ENCODE measurements around the gene C2orf92. TPM values are rescaled to one million over a fixed set of nuclear protein-coding genes. Genes with fewer than 3 reads are reported as not detected.

C2orf92 gene
- total and polyA plus RNA-seq, 4 experiments from 2014 or later: 13.0 to 13.3 TPM; not detected in 2

DNA sequence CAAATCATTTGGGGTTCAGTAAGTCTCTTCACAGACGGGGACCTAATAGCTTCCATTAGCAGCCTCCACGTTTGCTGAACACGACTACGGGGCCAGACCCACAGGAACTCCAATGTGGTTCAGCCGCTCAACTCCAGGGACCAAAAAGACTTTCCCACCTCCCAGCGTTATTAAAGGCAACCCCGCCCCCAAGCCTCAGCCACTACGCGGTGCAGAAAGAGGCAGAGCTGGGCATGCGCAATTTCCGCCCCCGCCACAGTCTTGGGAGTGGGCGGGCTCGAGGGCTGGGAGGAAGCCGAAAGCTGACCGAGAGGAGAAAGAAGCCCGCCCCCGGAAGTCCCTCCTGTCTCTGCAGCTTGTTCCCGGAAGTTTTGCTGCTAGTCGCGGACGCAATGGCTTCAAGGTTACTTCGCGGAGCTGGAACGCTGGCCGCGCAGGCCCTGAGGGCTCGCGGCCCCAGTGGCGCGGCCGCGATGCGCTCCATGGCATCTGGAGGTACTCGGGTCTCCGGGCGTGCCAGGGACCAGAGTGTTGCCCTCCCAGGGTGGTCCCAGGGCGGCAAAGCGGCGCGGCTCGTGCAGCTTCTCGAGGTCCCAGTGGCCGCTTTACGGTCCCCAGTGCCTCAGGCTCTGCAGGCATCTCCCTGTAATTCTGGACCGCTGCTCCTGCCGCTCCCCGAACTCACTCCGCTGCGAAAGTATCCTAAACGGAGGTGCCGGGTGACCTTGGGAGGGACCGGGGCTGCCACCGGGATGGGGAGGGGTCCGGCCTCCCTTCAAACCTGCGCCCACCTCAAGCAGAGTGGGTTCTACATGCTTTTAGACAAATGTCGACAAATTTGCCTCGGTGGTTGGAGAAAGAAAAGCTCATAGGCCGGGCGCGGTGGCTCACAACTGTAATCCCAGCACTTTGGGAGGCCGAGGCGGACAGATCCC is 23.6 kb upstream of the C2orf92 start, which contains the start of gene COX5B:
Gene COX5B (plus strand): TSS at position 368 of the 935 bp plus-strand sequence. CDS start 25 bp downstream, at position 393.
- intact Hi-C loops (cut with micrococcal nuclease): loop anchor here (1.0 to 10.0 kb wide), 2 partner anchors 18 to 1689 kb away; partner anchors contain the start of genes ACTR1B, EIF5B and TXNDC9

DNA sequence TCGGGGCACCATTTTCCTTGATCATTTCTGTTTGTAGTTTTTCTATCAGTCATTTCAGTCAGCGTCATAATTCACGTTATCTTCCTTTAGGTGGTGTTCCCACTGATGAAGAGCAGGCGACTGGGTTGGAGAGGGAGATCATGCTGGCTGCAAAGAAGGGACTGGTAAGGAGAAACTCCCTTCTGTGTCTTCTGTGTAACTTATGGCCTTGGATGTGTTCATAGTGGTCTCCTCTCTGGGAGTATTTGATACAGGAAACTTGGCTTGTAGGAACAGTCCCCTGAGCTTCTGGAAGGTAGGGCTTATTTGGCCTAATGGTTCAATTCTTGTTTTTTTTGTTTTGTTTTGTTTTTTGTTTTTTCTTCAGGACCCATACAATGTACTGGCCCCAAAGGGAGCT is 22.5 kb upstream of the C2orf92 start:
- peak overlapping the region; percentile 91 to 98 (median 96) for H3K4me3 Mint-ChIP-seq
- CTCF ChIA-PET (ENCODE audit: partially characterized antibody): interaction anchor here (1.1 to 4.2 kb wide), 8 partner anchors 8 to 101 kb away, joined by 3 to 27 read pairs (median 4); partner anchors contain the start of gene ACTR1B
- POLR2A ChIA-PET (ENCODE audit: partially characterized antibody): interaction anchor here (1.6 to 12.8 kb wide), 6 partner anchors 10 to 71 kb away, joined by 16 to 323 read pairs (median 24); partner anchors contain the start of genes ACTR1B, ANKRD36B and ZAP70
- H3K27ac Mint-ChIP-seq: peak overlapping the region; percentile 81 to 99 (median 98)
- Histone ChIP-seq H3K4me1 (ENCODE audit: insufficient read depth, low read length) (peaks cover 20% of the 10 kb centered on the region), H3K9me3 (ENCODE audit: control insufficient read depth in 1 of 2, low read length in 2 of 2) (no peaks in the 10 kb centered on the region), H3K36me3 (ENCODE audit: insufficient read depth, low read length) (peaks cover 20% of the 10 kb centered on the region), H3K27ac (ENCODE audit: low read depth, low read length) (peak overlapping the region; percentile 88), H3K27me3 (ENCODE audit: insufficient read depth, low read length) (no peaks in the 10 kb centered on the region), H3K4me3 (ENCODE audit: low read length in 2 of 2) (peak overlapping the region; percentile 84 to 87)
- H3K4me1 Mint-ChIP-seq: peaks cover 18 to 35% (median 28%) of the 10 kb centered on the region in 4 donors
- intact Hi-C loops (cut with micrococcal nuclease): loop anchor here (1.0 to 10.0 kb wide), 2 partner anchors 17 to 1688 kb away; partner anchors contain the start of genes ACTR1B, EIF5B and TXNDC9
- H3K36me3 Mint-ChIP-seq: peaks cover 28 to 41% of the 10 kb centered on the region in 2 donors
- H3K27me3 Mint-ChIP-seq: no peaks in the 10 kb centered on the region
- peaks cover 0 to 1% (median 0%) of the 10 kb centered on the region in 8 donors for H3K9me3 Mint-ChIP-seq
- DNase-seq: no peak

More for the DNA sequence above, 23.6 kb upstream of the C2orf92 start, which contains the start of gene COX5B:
- peak within 1 kb of the TSS; percentile 88 for H3K27ac ChIP-seq (ENCODE audit: low read depth, low read length)
- Mint-ChIP-seq H3K27ac (peak within 1 kb of the TSS; percentile 92 to 99 (median 98)), H3K36me3 (peaks cover 28 to 37% of the 10 kb centered on the region in 2 donors), H3K27me3 (no peaks in the 10 kb centered on the region), H3K4me1 (peaks cover 18 to 33% (median 27%) of the 10 kb centered on the region in 4 donors), H3K4me3 (peak within 1 kb of the TSS; percentile 91 to 98 (median 96)), H3K9me3 (peaks cover 0 to 1% (median 0%) of the 10 kb centered on the region in 8 donors)
- H3K9me3 ChIP-seq (ENCODE audit: control insufficient read depth in 1 of 2, low read length in 2 of 2): no peaks in the 10 kb centered on the region
- H3K4me3 ChIP-seq (ENCODE audit: low read length in 2 of 2): peak within 1 kb of the TSS; percentile 84 to 87
- no peaks in the 10 kb centered on the region for H3K27me3 ChIP-seq (ENCODE audit: insufficient read depth, low read length)
- ChIA-PET POLR2A (ENCODE audit: partially characterized antibody) (interaction anchor here (0.9 to 12.8 kb wide), 14 partner anchors 11 to 1509 kb away, joined by 3 to 323 read pairs (median 4); partner anchors contain the start of genes ACTR1B, ANKRD36B, CNNM4 and LIPT1), CTCF (ENCODE audit: partially characterized antibody) (interaction anchor here (0.5 to 4.2 kb wide), 15 partner anchors 9 to 103 kb away, joined by 3 to 27 read pairs (median 4); partner anchors contain the start of genes ACTR1B and ZAP70)
- peak; percentile 97 to 99 (median 98) for DNase-seq
- peaks cover 20% of the 10 kb centered on the region for H3K36me3 ChIP-seq (ENCODE audit: insufficient read depth, low read length)
- H3K4me1 ChIP-seq (ENCODE audit: insufficient read depth, low read length): peaks cover 20% of the 10 kb centered on the region

DNA sequence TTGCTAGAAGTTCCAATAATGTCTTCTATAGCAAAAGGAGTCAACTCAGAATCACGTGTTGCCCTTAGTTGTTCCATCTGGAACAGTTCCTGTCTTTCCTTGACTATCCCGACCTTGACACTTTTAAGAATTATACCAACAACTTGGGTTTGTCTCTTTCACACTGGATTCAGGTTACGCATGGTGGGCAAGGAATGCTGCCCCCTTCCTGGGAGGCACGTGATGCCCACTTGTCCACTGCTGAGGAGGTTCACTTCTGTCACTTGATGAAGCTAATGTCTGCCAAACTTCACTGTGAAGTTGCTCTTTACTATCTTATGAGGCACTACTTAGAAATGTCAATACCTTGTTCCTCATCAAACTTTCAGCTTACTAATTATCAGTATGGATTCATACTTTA is 18.4 kb upstream of the C2orf92 start:
- no peaks in the 10 kb centered on the region for H3K27me3 Mint-ChIP-seq
- peaks cover 0 to 1% (median 0%) of the 10 kb centered on the region in 8 donors for H3K9me3 Mint-ChIP-seq
- H3K36me3 ChIP-seq (ENCODE audit: insufficient read depth, low read length): peaks cover 20% of the 10 kb centered on the region
- no peaks in the 10 kb centered on the region for H3K9me3 ChIP-seq (ENCODE audit: control insufficient read depth in 1 of 2, low read length in 2 of 2)
- CTCF ChIA-PET (ENCODE audit: partially characterized antibody): interaction anchor here (1.8 to 3.6 kb wide), 3 partner anchors 12 to 60 kb away, joined by 4 to 17 read pairs (median 9); partner anchors contain the start of gene ACTR1B
- intact Hi-C loops (cut with micrococcal nuclease): no loop called here
- no peak overlapping the region for H3K27ac ChIP-seq (ENCODE audit: low read depth, low read length)
- no peak for DNase-seq
- peaks cover 13% of the 10 kb centered on the region for H3K4me1 ChIP-seq (ENCODE audit: insufficient read depth, low read length)
- H3K4me3 Mint-ChIP-seq: no peak overlapping the region
- peak overlapping the region in 3 of 7 donors; percentile 37 to 79 (median 60) for H3K27ac Mint-ChIP-seq
- H3K36me3 Mint-ChIP-seq: peaks cover 31 to 48% of the 10 kb centered on the region in 2 donors
- H3K4me3 ChIP-seq (ENCODE audit: low read length in 2 of 2): no peak overlapping the region
- H3K4me1 Mint-ChIP-seq: peaks cover 16 to 24% (median 23%) of the 10 kb centered on the region in 4 donors
- POLR2A ChIA-PET (ENCODE audit: partially characterized antibody): interaction anchor here (12.8 kb wide), 1 partner anchor 11 kb away, joined by 323 read pairs; the partner anchor contains the start of gene ACTR1B
- H3K27me3 ChIP-seq (ENCODE audit: insufficient read depth, low read length): no peaks in the 10 kb centered on the region

DNA sequence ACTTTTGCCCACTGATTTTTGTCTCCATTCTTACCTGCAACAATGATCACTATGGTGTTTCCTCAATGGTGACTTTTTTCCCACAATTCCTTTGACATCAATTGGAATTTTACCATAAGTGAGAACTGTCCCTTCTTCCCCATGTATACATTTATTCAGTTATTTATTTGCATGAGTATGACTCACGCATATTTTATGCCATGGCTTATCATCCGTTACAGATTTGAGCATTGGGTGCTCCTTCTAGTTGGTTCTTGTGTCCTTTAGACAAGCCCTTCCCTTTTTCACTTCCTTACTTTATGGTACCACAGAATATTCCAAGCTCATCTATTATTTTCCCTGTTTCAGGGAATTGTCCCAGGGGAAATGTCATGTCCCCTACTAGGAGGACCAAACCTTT is 16.0 kb upstream of the C2orf92 start:
- ChIA-PET POLR2A (ENCODE audit: partially characterized antibody) (interaction anchor here (12.8 kb wide), 1 partner anchor 9 kb away, joined by 323 read pairs; the partner anchor contains the start of gene ACTR1B), CTCF (ENCODE audit: partially characterized antibody) (interaction anchor here (0.5 kb wide), 1 partner anchor 62 kb away, joined by 3 read pairs; no protein-coding TSS in a partner anchor)
- Histone ChIP-seq H3K27me3 (ENCODE audit: insufficient read depth, low read length) (no peaks in the 10 kb centered on the region), H3K4me1 (ENCODE audit: insufficient read depth, low read length) (no peaks in the 10 kb centered on the region), H3K4me3 (ENCODE audit: low read length in 2 of 2) (no peak overlapping the region), H3K36me3 (ENCODE audit: insufficient read depth, low read length) (peaks cover 15% of the 10 kb centered on the region), H3K27ac (ENCODE audit: low read depth, low read length) (no peak overlapping the region), H3K9me3 (ENCODE audit: control insufficient read depth in 1 of 2, low read length in 2 of 2) (no peaks in the 10 kb centered on the region)
- peak overlapping the region in 1 of 7 donors; percentile 40 for H3K27ac Mint-ChIP-seq
- peaks cover 5 to 13% (median 7%) of the 10 kb centered on the region in 4 donors for H3K4me1 Mint-ChIP-seq
- H3K9me3 Mint-ChIP-seq: peaks cover 0 to 1% (median 0%) of the 10 kb centered on the region in 8 donors
- H3K27me3 Mint-ChIP-seq: no peaks in the 10 kb centered on the region
- intact Hi-C loops (cut with micrococcal nuclease): no loop called here
- H3K4me3 Mint-ChIP-seq: no peak overlapping the region
- no peak for DNase-seq
- H3K36me3 Mint-ChIP-seq: peaks cover 24 to 47% of the 10 kb centered on the region in 2 donors

DNA sequence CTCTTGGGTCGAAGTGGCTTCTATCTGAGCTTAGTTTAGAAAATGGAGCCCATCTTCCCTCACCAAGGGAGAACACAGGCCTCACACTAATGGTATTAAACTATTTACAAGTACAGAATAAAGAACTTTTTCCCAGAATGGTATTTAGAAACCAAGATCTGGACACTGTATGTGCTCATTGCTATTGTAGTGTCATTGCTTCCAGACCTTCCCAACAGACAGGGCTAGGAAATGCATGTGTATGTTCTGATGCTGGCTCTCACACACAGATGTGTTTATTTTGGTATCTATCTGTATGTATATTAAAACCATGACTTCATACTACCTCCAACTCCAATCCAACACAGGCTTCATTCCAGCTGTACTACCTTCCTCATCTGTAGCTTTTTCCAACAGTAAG is 15.6 kb upstream of the C2orf92 start:
- POLR2A ChIA-PET (ENCODE audit: partially characterized antibody): interaction anchor here (12.8 kb wide), 1 partner anchor 8 kb away, joined by 323 read pairs; the partner anchor contains the start of gene ACTR1B
- no peak overlapping the region for H3K4me3 Mint-ChIP-seq
- H3K27ac Mint-ChIP-seq: peak overlapping the region in 2 of 7 donors; percentile 35 to 58
- H3K27me3 ChIP-seq (ENCODE audit: insufficient read depth, low read length): no peaks in the 10 kb centered on the region
- CTCF ChIA-PET (ENCODE audit: partially characterized antibody): interaction anchor here (0.5 to 1.5 kb wide), 2 partner anchors 7 to 62 kb away, joined by 3 to 4 read pairs; partner anchors contain the start of gene COX5B
- H3K27ac ChIP-seq (ENCODE audit: low read depth, low read length): no peak overlapping the region
- intact Hi-C loops (cut with micrococcal nuclease): no loop called here
- H3K4me3 ChIP-seq (ENCODE audit: low read length in 2 of 2): no peak overlapping the region
- H3K36me3 ChIP-seq (ENCODE audit: insufficient read depth, low read length): peaks cover 15% of the 10 kb centered on the region
- peaks cover 0 to 1% (median 0%) of the 10 kb centered on the region in 8 donors for H3K9me3 Mint-ChIP-seq
- DNase-seq: no peak
- H3K36me3 Mint-ChIP-seq: peaks cover 21 to 46% of the 10 kb centered on the region in 2 donors
- no peaks in the 10 kb centered on the region for H3K27me3 Mint-ChIP-seq
- peaks cover 4 to 13% (median 7%) of the 10 kb centered on the region in 4 donors for H3K4me1 Mint-ChIP-seq
- H3K4me1 ChIP-seq (ENCODE audit: insufficient read depth, low read length): no peaks in the 10 kb centered on the region
- H3K9me3 ChIP-seq (ENCODE audit: control insufficient read depth in 1 of 2, low read length in 2 of 2): no peaks in the 10 kb centered on the region

DNA sequence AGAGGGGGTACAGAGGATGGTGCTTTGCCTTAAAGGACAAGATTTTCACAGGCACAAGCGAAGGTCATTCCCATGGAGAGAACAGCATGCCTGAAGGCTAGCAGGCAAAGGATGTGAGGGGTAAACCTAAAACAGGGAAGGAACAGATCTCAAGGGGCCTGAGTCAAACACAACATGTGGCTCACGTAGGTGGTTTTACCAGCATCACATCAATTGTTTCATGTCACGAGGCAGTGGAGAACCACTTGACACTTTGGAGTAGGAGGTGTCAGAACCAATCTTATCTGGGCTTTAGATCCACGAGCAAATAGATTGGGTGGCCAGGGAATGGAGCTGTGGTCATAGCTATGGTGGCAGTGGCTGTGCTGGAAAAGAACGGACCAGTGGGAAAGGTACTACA is 15.2 kb upstream of the C2orf92 start:
- CTCF ChIA-PET (ENCODE audit: partially characterized antibody): interaction anchor here (1.3 to 1.5 kb wide), 2 partner anchors 8 to 10 kb away, joined by 4 read pairs; partner anchors contain the start of genes ACTR1B and COX5B
- H3K27me3 ChIP-seq (ENCODE audit: insufficient read depth, low read length): no peaks in the 10 kb centered on the region
- H3K27me3 Mint-ChIP-seq: no peaks in the 10 kb centered on the region
- H3K4me3 Mint-ChIP-seq: no peak overlapping the region
- H3K4me3 ChIP-seq (ENCODE audit: low read length in 2 of 2): no peak overlapping the region
- H3K27ac Mint-ChIP-seq: peak overlapping the region in 4 of 7 donors; percentile 35 to 73 (median 54)
- H3K9me3 Mint-ChIP-seq: peaks cover 0 to 1% (median 0%) of the 10 kb centered on the region in 8 donors
- intact Hi-C loops (cut with micrococcal nuclease): no loop called here
- POLR2A ChIA-PET (ENCODE audit: partially characterized antibody): interaction anchor here (12.8 kb wide), 1 partner anchor 8 kb away, joined by 323 read pairs; the partner anchor contains the start of gene ACTR1B
- H3K27ac ChIP-seq (ENCODE audit: low read depth, low read length): no peak overlapping the region
- peaks cover 17 to 43% of the 10 kb centered on the region in 2 donors for H3K36me3 Mint-ChIP-seq
- peaks cover 4 to 13% (median 7%) of the 10 kb centered on the region in 4 donors for H3K4me1 Mint-ChIP-seq
- H3K36me3 ChIP-seq (ENCODE audit: insufficient read depth, low read length): peaks cover 17% of the 10 kb centered on the region
- H3K4me1 ChIP-seq (ENCODE audit: insufficient read depth, low read length): no peaks in the 10 kb centered on the region
- DNase-seq: no peak
- H3K9me3 ChIP-seq (ENCODE audit: control insufficient read depth in 1 of 2, low read length in 2 of 2): no peaks in the 10 kb centered on the region
